ENCODE results near the gene RAD9A. TPM values are rescaled to one million over a fixed set of nuclear protein-coding genes. Genes with fewer than 3 reads are reported as not detected.

RAD9A gene
- total RNA-seq, 1 donor from 2014 or later: 8.3 TPM

DNA sequence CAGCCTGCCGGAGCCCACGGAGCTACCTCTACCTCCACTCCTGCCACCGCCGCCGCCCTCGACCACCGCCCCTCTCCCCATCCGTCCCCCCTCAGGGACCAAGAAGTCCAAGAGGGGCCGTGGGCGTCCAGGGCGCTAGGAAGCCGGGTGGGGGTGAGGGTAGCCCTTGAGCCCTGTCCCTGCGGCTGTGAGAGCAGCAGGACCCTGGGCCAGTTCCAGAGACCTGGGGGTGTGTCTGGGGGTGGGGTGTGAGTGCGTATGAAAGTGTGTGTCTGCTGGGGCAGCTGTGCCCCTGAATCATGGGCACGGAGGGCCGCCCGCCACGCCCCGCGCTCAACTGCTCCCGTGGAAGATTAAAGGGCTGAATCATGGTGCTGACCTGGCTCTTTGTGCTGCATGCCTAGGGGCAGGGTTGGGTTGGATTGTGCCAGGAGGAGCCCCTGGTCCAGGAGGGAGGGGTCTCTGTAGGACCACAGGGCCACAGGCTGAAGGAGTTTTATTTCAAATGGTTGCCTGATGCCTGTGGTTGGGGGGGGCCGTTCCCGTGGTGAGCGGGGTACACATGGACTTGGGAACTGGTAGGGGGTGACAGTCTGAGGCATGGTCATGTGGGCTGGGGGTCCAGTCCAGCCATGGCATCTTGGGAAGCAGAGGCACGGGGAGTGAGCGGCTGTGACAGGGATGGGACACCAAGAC, 43.4 kb downstream of the RAD9A start:
- Histone ChIP-seq H3K4me3 (ENCODE audit: low read depth, low read length) (no peak overlapping the region), H3K36me3 (ENCODE audit: control insufficient read depth, insufficient read depth, low read length) (peaks cover 4% of the 10 kb centered on the region), H3K27me3 (ENCODE audit: control insufficient read depth, insufficient read depth, low read length) (no peaks in the 10 kb centered on the region)
- DNase-seq (ENCODE audit: low read depth): no peak
- TF ChIP-seq, protein P1, sequence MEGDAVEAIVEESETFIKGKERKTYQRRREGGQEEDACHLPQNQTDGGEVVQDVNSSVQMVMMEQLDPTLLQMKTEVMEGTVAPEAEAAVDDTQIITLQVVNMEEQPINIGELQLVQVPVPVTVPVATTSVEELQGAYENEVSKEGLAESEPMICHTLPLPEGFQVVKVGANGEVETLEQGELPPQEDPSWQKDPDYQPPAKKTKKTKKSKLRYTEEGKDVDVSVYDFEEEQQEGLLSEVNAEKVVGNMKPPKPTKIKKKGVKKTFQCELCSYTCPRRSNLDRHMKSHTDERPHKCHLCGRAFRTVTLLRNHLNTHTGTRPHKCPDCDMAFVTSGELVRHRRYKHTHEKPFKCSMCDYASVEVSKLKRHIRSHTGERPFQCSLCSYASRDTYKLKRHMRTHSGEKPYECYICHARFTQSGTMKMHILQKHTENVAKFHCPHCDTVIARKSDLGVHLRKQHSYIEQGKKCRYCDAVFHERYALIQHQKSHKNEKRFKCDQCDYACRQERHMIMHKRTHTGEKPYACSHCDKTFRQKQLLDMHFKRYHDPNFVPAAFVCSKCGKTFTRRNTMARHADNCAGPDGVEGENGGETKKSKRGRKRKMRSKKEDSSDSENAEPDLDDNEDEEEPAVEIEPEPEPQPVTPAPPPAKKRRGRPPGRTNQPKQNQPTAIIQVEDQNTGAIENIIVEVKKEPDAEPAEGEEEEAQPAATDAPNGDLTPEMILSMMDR (IDR thresholded peaks at IDR 0.05; ENCODE audit: insufficient read depth, low read length, poor library complexity, severe bottlenecking): no peak

DNA sequence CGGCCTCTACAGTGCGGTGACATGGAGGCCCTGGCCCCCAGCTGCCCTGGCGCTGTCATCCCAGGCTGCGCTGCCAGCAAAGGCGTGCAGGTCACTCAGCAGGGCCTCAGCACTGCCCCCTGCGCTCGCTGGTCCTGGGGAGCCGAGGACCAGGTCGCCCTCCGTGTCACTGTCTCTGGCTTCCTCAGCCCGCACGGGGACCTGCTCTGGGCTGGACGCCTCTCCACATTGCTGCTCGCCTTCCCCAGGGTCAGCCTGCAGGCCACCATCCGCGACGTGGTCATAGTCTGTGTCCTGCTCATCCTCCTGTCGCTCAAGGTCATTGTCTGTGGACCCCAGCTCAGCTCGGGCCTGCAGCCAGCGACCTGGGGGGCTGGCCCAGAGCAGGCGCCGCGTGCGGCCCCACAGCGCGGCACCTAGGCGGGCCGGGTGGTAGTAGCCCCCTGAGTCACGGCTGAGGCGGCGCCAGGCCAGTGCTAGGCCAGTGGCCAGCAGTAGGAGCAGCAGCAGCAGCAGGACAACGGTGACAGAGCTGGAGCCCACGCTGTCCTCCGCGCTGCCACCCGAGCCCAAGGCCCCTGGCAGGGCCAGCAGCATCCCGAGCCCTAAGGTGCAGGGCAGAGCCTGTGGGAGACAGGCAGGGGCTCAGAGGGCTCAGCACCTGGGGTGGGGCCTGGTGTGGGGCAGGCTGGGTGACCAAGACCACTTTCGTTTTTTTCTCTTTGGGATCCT, 44.1 kb downstream of the RAD9A start:
- Histone ChIP-seq H3K4me3 (ENCODE audit: low read depth, low read length) (no peak overlapping the region), H3K36me3 (ENCODE audit: control insufficient read depth, insufficient read depth, low read length) (peaks cover 4% of the 10 kb centered on the region), H3K27me3 (ENCODE audit: control insufficient read depth, insufficient read depth, low read length) (no peaks in the 10 kb centered on the region)
- no peak for DNase-seq (ENCODE audit: low read depth)
- TF ChIP-seq, protein P1 (IDR thresholded peaks at IDR 0.05; ENCODE audit: insufficient read depth, low read length, poor library complexity, severe bottlenecking): no peak

DNA sequence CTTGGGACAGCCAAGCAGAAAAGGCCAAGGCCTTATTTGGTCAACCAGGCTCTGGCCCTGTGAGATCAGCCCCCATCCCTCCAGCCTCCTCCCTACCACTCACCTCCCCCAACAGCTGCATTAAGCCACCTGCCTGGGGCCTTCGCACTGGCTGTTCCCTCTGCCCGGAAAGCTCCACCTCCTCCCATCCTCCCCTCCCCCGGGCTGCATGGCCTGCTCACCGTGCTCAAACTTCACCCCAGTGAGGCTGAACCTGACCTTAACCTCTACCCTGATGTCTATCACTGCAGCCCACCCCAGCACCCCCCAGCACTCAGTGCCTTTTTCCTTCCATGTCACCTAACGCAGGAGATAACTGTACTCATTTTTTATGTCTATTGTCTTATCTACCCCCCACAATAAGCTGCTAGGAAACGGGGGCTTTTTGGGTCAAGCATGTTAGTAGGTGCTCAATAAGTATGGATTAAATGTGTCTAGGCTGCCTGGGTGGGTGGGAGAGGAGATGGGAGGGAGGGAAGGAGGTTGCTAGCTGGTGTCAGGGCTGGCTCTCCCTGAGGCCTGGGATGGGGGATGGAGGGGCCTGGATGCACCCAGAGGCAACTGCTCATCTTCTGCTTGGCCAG, 44.8 kb downstream of the RAD9A start:
- DNase-seq (ENCODE audit: low read depth): no peak
- H3K4me3 ChIP-seq (ENCODE audit: low read depth, low read length): no peak overlapping the region
- H3K36me3 ChIP-seq (ENCODE audit: control insufficient read depth, insufficient read depth, low read length): peaks cover 4% of the 10 kb centered on the region
- no peaks in the 10 kb centered on the region for H3K27me3 ChIP-seq (ENCODE audit: control insufficient read depth, insufficient read depth, low read length)
- TF ChIP-seq, protein P1 (IDR thresholded peaks at IDR 0.05; ENCODE audit: insufficient read depth, low read length, poor library complexity, severe bottlenecking): no peak

DNA sequence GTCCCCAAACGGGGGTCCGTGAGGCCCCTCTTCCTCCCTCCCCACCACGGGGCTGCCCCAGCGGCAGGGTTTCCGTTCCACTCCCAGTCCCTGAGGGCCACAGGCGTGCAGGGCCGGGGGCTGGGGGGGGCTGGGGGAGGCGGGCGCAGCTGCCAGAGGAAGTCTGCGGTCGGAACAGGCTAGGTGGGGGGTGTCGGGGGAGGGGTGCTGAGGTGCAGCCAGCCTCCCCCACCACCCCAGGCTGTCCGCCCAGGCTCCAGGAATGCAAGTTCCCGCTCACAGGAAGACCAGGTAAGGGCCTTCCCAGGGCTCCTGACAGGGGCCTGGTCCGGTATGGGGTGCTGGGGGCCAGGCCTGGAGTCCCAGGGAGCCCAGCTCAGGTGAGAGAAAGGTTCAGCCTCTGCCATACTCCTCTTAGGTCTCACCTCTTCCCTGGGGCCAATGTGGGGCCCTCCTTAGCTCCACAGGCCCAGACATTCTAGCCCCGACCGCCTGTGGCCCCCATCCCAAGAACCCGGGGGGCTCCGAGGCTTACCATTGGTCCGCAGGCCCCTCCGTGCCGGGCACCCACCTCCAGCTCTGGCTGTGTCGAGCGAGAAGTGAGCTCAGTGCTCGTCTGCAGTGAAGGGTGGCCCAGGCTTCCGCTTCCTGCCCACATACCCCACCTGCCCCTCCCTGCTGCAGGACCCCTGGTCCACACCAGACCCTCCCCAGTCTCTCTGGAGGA, 45.5 kb downstream of the RAD9A start, which contains the start of gene PTPRCAP:
Gene PTPRCAP (minus strand): TSS at position 601 of the 727 bp plus-strand sequence. CDS start 63 bp downstream, at position 538.
- no peak for DNase-seq (ENCODE audit: low read depth)
- H3K36me3 ChIP-seq (ENCODE audit: control insufficient read depth, insufficient read depth, low read length): peaks cover 4% of the 10 kb centered on the region
- no peaks in the 10 kb centered on the region for H3K27me3 ChIP-seq (ENCODE audit: control insufficient read depth, insufficient read depth, low read length)
- H3K4me3 ChIP-seq (ENCODE audit: low read depth, low read length): no peak within 1 kb of the TSS
- TF ChIP-seq, protein P1 (IDR thresholded peaks at IDR 0.05; ENCODE audit: insufficient read depth, low read length, poor library complexity, severe bottlenecking): no peak

DNA sequence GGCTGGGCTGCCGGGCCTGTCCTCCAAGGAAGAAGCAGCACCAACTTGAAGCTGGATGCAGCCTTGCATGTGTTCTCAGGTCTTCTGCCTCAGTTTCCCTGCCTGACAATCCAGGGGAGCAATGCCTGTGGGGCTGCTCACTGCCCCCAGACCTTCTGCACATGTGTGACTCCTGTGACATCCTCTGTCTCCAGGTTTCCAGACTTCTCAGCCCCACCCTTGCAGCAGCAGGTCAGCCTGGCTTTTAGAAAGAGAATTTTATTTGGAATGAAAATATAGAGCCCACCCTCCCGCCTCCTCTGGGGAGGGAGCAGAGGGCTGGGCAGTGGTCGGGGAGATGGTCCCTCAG, 46.0 kb downstream of the RAD9A start:
- TF ChIP-seq, protein P1 (IDR thresholded peaks at IDR 0.05; ENCODE audit: insufficient read depth, low read length, poor library complexity, severe bottlenecking): no peak
- Histone ChIP-seq H3K36me3 (ENCODE audit: control insufficient read depth, insufficient read depth, low read length) (peaks cover 4% of the 10 kb centered on the region), H3K27me3 (ENCODE audit: control insufficient read depth, insufficient read depth, low read length) (no peaks in the 10 kb centered on the region), H3K4me3 (ENCODE audit: low read depth, low read length) (no peak overlapping the region)
- DNase-seq (ENCODE audit: low read depth): no peak

Data from kidney epithelial cell (primary cell).